Measurements from ENCODE around the gene PPP1R14C. TPM values are rescaled to one million over a fixed set of nuclear protein-coding genes. Genes with fewer than 3 reads are reported as not detected.

Gene PPP1R14C
- total and polyA plus RNA-seq, 2 donors (not counting 3 experiments of a cell fraction or from before 2014, with no cell fraction given): not detected

GRCh38 chr6:150182460-150183078, 39.7 kb downstream of the PPP1R14C start:
- Histone ChIP-seq H2AFZ (ENCODE audit: low read depth, low read length) (no peak overlapping the region), H3K79me2 (ENCODE audit: control insufficient read depth, insufficient read depth, low read length) (no peaks in the 10 kb centered on the region), H4K20me1 (replicated peaks; ENCODE audit: control insufficient read depth, extremely low read depth, insufficient read depth, low read length) (no peaks in the 10 kb centered on the region), H3K4me1 (ENCODE audit: control insufficient read depth, extremely low read depth, insufficient read depth, low read length) (no peaks in the 10 kb centered on the region), H3K36me3 (ENCODE audit: control insufficient read depth in 2 of 2, extremely low read depth in 1 of 2, insufficient read depth in 2 of 2, low read length in 2 of 2) (no peaks in the 10 kb centered on the region), H3K9ac (replicated peaks; ENCODE audit: extremely low read depth, insufficient read depth, low read length) (no peak overlapping the region), H3K4me2 (ENCODE audit: insufficient read depth, low read length) (no peak overlapping the region), H3K9me1 (replicated peaks; ENCODE audit: control insufficient read depth, extremely low read depth, insufficient read depth, low read length) (no peaks in the 10 kb centered on the region), H3K4me3 (replicated peaks in 1 of 3; ENCODE audit: insufficient read depth in 1 of 3, low read depth in 1 of 3, low read length in 3 of 3) (no peak overlapping the region), H3K9me3 (replicated peaks; ENCODE audit: control insufficient read depth, insufficient read depth, low read length) (no peaks in the 10 kb centered on the region), H3K27ac (ENCODE audit: insufficient read depth, low read depth, low read length) (no peak overlapping the region), H3K27me3 (ENCODE audit: control insufficient read depth in 2 of 2, insufficient read depth in 2 of 2, low read length in 2 of 2) (peaks cover 0 to 2% of the 10 kb centered on the region in 2 experiments)
- dilution Hi-C loops (cut with MboI; ENCODE audit: extremely low pct_ligation_motif_present, low sequenced_read_pairs): no loop called here
- ChIA-PET CTCF (interaction anchor here (1.9 kb wide), 1 partner anchor 102 kb away, joined by 5 read pairs; no protein-coding TSS in a partner anchor), POLR2A (no interaction called here)
- intact Hi-C loops (cut with micrococcal nuclease): no loop called here
- DNase-seq (ENCODE audit: low read depth, low spot score): no peak
- no TSS peak for BruUV-seq (replicated peaks)
- FAIRE-seq: no peak
- TF ChIP-seq POLR2A (IDR thresholded peaks at IDR 0.05; ENCODE audit: low read depth, low read length) (no peak), EZH2 (IDR thresholded peaks at IDR 0.05; ENCODE audit: borderline replicate concordance, low read depth, low read length, severe bottlenecking) (no peak), MYC (IDR thresholded peaks at IDR 0.05; ENCODE audit: low read depth, low read length) (no peak), MAX (IDR thresholded peaks at IDR 0.05; ENCODE audit: insufficient read depth, insufficient read length) (no peak), FOS (IDR thresholded peaks at IDR 0.05; ENCODE audit: borderline replicate concordance, insufficient read depth, low read length) (no peak), CTCF (IDR thresholded peaks at IDR 0.05; ENCODE audit: extremely low read depth in 1 of 2, insufficient read depth in 1 of 2, low read depth in 1 of 2, low read length in 2 of 2) (no peak), JUN (IDR thresholded peaks at IDR 0.05; ENCODE audit: borderline replicate concordance, insufficient read depth, insufficient read length, low read depth) (no peak), GATA2 (IDR thresholded peaks at IDR 0.05; ENCODE audit: insufficient read depth, insufficient read length, low read depth, low read length) (no peak)

Data from endothelial cell of umbilical vein (primary cell).